Suppressor macrophage (primary cell): Measurements from ENCODE around the gene TRIM59.

ENCODE experiments used
- DNase-seq, 4 experiments: peaks; one replicate each; pipeline ENCODE4 v3.0.0-alpha.2; 2020 to 2022

TRIM59 gene

DNA sequence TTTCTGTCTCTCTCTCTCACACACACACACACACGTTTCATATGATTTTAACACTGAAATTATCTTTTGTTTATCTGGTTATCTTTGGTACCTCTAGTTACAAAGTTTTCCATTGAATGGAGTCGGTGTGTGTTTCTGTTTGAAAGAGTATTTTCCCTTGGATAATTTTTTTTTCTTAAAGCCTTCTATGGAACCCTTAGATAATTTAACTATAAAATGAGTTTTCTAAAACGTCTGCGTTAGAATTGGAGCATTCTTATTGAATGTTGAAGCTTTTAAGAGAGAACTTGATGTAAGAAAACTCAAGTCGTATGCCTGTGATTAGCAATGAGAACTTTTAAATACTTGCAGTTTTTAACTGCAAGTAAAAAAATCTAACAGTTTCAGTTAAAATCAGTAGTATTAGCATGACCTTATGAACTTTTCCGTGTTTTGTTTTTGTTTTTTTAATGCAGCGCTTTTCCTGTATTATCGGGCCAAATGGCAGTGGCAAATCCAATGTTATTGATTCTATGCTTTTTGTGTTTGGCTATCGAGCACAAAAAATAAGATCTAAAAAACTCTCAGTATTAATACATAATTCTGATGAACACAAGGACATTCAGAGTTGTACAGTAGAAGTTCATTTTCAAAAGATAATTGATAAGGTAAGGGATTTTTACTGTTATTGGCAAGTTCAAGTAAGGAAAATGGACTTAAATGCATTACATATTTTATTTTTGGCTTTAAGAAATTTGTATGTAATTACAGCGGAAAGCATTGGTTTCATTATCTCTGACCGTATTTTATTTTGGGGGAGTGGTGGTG, 47.2 kb downstream of the TRIM59 start:
- no peak for DNase-seq

DNA sequence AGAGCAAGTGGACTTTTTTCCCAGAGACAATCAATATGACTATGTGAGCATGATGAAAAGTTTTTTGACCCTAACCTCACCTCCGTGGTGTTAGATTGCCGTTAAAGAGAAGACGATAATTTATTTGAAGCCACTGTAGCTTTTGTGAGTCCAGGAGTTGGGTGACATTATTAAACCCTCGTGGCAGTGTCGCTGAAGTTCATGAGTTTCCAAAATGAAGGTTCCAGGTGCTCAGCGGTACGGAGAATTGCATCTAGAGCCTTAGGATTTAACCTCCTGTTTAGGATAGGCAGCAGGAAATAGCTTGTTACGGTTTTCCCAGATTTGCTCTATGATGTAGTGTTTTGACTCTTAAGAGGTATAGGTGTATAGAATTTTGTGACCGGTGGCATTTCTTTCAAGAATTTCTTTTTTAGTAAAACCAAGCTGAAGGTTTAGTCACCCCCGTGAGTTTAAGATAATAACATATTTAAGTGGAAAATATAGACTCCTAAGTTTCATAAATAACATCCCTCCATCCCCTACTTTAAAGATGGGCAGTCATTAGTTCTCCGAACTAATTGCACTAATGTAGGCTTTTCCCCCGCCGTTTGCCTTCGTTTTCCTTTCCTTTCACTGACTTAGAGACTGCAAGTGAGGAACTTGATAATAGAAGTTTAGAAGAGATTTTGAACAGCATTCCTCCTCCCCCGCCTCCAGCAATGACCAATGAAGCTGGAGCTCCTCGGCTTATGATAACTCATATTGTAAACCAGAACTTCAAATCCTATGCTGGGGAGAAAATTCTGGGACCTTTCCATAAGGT, 48.1 kb downstream of the TRIM59 start:
- peak; percentile 46 to 63 (median 56) for DNase-seq

DNA sequence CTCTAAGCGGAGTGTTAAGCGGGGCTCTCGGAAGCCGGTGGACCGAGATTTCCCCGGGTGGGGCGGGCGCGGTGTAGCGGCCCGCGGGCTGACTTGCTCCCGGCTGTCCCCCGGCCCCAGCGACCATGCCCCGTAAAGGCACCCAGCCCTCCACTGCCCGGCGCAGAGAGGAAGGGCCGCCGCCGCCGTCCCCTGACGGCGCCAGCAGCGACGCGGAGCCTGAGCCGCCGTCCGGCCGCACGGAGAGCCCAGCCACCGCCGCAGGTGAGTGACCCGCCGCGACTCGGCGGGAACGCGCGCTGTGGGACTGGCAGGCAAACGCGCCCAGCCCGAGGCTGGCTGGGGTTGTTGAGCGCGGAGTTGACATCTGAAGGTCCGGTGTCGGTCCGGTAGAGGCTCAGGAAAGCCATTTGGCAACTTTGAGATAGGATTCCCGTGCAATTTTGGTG, 48.9 kb downstream of the TRIM59 start:
- peak in 2 of 4 experiments; percentile 46 to 55 for DNase-seq

DNA sequence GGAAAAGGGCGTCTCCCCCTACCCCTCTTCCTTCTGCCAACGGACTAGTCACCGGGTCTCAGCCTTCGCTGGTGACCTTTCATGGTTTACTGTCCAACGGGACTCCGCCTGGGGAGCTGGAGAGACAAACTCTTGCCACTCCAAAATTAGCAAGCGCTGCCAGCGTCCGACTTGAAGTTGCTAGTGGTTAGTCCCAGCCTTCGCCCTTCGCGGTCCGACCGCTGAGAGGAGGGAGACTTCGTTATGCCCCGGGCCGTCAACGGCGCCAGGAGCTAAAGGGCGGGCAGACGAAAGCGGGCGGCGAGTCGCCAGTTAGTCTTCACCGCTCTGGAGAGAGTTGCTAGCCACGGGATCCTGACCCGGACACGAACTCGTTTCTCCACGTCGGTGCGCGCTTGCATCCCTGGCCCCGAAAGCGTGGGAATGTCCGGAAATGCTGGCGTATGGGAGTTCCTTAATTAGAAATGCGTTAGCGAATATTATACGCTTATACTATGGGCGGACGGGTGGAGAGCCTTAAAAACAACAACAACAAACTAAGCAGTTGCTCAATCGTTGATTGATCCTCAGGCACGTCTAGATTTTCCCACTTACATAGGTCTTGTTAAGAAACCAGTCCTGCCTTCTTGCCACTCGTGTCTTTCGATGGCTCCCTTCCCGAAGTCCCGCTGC, 49.4 kb downstream of the TRIM59 start:
- peak; percentile 83 to 91 (median 86) for DNase-seq

DNA sequence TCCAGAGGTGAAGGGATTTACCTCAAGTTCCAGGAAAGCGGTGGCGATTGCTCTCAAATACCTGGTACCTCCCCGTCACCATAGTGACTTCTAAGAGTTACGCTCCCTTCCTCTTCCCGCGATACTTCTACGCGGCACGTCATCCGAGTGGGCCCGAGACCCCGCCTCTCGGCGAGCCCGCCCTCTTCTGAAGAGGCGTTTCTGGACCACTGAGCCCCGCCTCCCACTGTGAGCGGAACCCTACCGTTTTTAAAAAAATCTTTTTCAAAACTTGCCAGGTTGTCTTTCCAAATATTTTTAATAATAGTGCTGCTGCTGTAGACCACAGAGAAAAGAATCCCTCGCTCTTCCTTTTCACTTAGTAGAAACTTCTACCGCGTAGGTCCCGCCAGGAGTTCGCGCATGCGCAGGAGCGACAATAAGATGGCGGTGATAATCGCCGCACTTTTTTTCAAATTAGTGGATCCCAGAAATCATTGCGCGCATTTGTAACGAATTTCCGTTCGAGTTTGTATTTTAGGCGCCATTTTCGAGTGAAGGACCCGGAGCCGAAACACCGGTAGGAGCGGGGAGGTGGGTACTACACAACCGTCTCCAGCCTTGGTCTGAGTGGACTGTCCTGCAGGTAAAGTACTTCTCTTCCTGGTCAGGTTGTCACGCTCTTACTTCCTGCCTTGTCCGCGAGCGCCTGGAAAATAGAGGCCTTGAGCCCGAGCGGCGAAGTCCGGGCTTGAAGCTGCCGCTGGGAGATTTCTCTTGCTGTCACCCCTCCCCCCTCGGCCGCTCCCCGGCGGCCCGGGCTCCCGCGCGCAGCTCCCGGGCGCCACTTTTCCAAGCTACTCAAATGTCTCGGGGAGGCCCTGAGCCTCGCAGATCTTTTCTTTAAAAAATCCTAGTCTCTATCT, 50.2 kb downstream of the TRIM59 start, which contains the start of the genes IFT80 and SMC4:
IFT80 (minus strand) TSS at position 101 of the 905 bp plus-strand sequence. CDS start 14,625 bp downstream, outside the sequence.
SMC4 (plus strand) TSS at position 526 of the 905 bp plus-strand sequence. CDS start 1,177 bp downstream, outside the sequence.
- peak; percentile 96 to 98 (median 98) for DNase-seq

DNA sequence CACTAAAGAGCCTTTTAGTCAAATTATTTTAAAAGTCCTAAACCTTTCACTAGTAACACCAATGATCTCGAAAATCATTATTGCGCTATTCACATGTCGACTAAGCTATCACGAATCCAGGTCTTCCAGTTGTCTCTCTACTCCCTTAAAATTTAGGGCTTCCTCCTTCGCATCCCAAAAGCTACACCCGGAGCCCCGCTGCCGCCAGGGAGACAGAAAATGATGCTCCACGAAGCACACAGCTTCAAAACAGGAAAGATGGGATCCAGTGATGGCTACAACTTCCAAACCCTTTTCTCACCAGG, 50.8 kb downstream of the TRIM59 start:
- DNase-seq: no peak

DNA sequence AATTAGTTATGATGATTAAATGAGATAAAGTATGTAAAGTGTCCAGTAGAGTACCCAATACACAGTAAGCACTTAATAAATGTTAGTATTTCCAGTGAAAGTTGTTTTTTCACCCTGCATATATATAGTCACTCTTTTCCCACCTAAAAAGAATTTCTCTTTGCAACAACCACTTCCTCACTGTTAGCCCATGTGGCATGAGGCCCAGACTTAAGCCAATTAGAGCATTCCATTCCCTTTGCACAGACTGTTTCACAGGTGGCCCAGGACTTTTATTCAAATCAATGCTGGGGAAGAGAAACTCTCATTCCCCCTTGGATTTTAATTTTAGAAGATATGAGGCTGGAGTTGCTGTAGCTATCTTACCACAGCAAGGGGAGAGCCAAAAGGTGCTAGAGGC, 54.3 kb downstream of the TRIM59 start:
- no peak for DNase-seq

- DNase-seq: no peak
These were observed 55.6 kb downstream of the TRIM59 start for GRCh38 chr3:160394009-160394392.

- no peak for DNase-seq
These were observed 56.1 kb downstream of the TRIM59 start for GRCh38 chr3:160393346-160394008.

- no peak for DNase-seq
These were observed 56.8 kb downstream of the TRIM59 start for GRCh38 chr3:160392798-160393197.

DNA sequence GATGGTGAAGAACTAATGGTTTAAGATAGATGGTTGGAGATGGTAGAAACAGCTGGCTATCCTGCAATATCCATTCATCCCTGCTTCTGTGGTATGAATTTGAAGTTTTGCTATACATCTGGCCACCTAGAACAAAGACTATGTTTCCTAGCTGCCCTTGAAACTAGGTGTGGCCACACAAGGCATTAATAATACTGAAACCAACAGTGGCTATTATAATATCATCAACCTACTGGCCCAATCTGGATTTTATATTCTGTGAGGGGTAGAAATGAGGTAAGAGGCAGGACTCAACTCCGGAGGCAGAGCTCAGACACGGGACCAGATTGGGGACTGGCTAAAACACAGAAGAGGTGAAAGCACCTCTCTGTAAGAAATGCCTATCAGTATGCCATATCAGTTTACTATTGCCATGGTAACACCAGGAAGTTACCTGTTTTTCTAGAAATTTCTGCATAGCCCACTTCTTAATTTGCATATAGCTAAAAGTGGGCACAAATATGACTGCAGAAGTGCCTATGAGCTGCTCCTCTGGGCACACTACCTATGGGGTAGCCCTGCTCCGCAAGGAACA, 58.9 kb downstream of the TRIM59 start:
- DNase-seq: no peak
